ENCODE data around the gene SYTL5.

The SYTL5 gene

DNA sequence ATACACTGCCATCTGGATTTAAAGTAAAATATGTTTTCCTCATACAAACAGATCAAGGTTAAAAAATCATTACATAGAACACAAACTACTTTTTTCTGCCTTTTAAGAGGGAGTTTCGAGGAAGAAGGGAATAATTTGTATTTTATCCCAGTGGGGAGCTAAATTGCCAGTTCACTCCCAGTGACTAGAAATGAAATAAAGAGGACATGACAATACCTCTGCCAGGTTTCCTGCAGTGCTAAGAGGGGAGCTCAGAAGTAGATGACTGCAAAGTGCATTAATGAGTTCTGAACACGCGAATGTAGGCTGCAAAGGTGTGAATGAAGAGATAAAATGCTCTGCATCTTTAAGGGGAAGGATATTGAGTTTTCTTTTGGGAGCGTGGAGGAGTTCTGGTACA, 144.6 kb downstream of the SYTL5 start:
- DNase-seq: no peak

DNA sequence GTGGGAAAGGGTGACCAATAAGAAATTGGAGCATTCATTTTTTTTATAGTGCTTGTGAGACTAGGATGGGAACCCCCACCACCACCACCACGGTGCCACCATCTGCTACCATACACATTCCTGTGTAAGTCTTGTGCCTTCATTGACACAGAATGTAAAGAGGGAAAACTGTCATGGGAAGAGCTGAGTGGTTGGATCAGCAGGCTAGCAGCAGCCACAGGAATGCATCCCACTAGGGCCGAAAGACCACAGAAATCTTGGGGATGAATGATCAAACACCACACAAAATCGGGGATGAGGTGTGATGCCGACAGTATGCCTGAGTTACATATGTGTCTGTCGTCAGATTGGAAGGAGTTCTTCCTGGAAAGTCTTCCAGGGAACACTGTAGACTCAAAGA, 145.1 kb downstream of the SYTL5 start:
- no peak for DNase-seq

DNA sequence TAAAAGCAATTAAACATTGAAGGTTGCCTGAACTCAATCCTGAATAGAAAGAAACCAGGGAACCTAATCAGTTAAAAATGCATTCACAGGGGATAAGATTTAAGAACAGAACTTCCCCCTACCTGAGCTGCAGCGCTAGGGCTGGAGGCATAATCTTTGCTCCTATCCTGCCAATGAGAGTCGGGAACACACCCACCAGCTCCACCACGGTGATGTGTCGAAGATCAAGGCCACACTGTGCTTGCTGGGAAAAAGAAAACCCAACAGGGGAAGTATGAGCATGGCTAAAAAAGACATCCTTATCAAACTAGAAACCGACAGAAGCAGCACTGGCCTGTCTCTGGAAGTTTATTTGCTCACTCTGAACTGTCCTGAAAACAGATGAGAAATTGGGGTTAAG, 148.0 kb downstream of the SYTL5 start:
- no peak for DNase-seq

DNA sequence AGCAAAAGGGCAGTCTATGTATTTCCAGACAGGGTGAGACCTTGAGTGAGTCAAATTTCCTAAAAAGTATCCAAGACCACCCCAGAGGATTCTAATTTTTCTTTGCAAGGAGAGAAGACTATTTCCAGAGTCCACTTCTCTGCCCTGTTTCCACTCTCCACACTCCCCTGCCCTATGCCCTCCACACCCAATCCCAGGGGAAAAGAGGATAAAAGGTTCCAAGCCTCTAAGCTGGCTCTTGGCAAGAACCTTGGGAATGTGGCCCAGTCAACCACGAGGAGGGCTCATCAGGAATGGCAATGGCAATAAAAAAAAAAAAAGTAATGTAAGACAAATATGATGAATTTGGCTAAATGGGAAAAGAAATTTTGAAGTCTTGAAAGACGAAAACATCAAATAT, 148.5 kb downstream of the SYTL5 start:
- no peak for DNase-seq

DNA sequence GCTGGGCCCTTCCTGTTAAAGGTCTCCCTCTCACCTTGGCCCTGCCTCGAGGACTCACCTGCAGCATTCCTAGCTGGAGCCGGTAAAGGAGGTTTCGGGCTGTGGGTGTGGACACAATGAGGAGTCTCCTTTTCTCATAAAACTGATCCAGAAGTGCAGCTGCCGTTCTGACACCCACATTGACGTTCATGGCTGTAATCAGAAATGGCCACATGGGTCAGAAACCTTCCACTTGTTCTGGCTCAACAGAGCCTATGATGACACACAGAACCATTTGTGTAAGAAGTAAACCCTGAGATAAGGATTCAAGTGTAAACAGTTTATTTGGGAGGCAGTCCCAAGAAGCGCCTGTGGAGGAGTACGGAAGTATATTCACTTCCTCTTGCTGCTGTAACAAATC, 150.5 kb downstream of the SYTL5 start:
- no peak for DNase-seq

DNA sequence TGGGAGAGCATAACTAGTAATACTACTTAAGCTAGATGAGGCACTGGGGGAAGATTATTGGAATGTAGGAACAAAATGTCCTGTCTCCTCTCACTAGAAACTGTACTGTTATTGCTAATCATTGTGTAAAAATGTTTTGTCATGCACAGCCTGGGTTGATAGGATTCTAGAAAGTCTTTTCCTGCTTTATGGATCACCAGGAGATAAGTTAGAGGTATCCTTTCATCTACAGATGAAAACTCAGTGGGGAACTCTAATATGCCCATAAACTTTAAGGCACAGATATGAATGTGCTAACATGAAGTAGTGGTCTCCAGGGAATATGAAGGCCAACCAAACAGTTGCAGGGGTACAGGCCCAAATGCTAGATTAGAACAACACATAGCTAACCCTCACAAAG, 156.8 kb downstream of the SYTL5 start:
- DNase-seq: no peak

DNA sequence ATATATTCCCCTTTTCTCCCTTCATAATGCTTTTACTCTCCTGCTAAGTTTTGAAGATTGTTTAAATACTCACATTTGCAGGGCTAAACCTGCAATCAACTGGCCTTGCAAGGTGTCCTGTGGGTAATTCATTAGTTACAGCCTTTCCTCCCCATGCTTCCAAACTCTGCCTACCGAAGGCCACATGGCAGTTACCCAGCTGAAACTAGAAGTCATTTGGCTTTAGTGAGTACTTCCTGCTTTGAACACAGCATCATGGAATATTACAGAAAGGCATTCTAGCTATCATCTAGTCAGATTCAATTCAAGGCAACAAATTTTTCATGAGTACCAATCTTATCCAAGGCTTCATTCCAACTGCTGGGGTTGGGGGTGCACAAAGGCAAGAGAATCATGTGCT, 158.7 kb downstream of the SYTL5 start:
- no peak for DNase-seq

DNA sequence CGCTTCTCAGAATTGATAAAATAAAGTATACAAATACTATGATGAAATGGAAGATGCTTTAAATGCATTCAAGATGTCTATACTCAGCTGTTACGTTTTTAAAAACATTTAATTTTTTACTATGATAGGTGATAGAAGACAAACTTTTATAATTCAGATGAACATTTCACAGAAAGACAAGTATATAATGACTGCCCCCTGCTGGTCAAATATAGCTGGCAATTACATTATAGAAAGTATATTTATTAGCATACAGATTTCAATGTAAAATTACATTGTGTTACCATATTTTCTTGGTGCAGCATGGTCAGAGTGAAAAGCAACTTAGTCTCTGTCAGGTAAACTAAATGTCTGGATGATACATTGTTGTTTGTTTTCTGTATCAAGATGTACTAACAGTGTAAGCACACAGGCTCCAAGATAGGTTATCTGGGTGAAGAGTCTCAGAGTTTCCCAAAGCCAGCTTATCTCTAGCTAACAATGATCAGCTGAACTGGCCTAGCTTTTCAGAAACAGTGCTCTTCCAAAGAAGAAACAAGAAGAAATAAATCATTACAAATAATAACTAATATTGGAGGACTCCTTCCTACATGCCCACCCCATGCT, 160.2 kb downstream of the SYTL5 start:
- no peak for DNase-seq

DNA sequence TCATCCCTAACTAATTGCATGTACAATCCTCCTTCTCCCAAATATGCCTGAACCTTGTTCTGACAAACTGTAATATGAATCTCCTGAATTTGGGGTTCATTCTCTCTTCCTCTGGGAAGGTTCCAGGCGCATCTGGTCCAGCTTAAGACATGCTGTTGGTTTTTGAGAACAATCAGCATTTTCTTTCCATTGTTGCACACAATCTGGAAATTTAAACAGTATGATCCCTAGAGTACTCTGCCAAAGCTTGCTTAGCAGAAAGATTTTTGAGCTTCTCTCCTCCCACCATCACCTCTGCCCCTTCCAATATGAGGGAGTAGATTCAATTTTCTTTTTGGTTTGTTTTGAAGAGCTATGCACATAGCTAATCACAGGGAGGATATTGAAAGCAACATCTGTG, 164.2 kb downstream of the SYTL5 start:
- no peak for DNase-seq

DNA sequence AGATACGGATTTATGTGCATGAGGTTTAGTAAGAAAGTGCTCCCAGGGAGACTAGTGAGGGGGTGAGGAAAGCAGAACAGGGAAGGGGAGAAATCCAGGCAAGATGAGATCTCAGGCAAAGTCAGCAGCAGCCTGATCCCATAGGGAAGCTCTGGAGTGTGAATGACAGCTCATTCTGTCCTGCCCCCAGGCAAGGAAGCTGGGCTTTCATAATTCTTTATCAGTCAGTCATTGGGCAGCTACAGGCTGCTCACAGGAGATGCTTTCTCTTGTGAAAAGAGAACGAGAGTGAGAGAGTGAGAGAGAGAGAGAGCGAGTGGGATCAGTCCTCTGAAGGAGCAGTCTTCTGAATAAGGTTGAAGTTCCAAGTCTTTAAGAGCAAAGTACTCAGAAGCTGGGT, 166.2 kb downstream of the SYTL5 start:
- no peak for DNase-seq

DNA sequence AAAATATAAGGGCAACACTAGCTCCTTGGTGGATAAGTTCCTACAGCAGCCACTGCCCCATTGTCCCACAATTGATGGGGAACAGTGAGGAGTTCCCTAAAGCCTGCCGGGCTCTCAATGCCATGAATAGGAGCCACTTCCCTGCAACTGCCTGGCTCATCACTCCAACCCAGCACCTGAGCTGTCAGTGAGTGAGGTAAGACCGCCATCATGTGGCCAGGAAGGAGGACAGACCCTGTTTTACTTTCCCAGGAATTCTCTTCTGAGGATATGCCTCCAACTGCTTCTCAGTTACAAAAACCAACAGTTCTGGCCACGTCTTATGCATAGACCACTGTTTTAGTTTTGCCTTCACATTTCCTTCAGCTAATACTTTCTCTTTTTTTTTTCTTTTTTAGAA, 168.8 kb downstream of the SYTL5 start:
- DNase-seq: no peak

DNA sequence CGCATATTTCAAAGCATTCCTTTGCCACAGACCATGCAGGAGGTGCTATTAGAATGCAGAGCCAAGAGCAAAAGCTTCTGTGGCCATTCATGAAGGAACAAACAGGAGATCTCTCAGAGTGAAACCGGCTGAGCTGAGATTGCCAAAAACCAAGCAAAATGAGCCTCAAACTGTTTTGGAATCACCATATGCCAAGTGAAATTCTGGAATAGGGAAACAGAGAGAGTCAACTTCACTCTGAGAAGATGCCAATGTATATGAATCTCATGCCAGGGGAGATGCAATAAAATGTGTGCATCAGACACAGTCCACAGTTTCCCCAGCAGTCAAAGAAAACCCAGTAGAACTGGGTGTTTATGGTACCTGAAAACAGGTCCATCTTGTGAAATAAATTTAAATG, 172.0 kb downstream of the SYTL5 start:
- no peak for DNase-seq

All from activated CD4-positive, alpha-beta T cell treated with anti-CD3 and anti-CD28 coated beads for 1 hour (primary cell).